Measurements from ENCODE around the gene RMND5A. TPM values are rescaled to one million over a fixed set of nuclear protein-coding genes. Genes with fewer than 3 reads are reported as not detected.

RMND5A gene
- total RNA-seq, 1 experiment from 2014 or later, result 41.0 TPM

DNA sequence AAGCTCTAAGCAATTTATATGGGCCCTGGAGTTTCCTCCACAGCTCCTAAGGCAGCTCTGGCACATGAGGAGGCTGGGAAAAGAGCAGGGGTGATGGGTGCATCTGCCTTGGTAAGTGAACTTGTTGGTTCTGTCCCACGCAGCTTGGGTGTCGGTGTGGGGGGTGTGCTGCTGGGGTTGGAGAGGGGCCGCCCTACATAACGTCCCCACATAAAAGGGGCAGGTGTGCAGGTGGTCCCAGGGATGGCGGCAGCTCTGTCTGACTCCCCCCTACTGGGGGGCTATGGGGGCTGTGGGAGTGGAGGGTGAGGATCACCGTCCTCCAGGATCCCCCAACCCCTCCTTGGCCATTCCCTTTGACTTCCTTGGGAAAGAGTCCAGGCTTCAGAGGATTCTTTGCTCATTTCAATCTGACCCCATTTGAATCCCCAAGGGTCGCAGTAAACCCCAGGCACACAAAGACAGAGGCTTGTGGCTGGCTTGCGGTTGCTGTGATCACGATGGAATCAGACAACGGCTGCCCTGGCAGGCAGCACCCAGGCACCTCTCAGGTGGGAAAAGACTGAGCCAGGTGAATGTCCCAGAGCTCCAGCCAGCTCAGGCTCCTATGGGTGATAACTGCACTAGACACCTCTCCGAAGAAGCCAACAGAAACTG, 105.1 kb downstream of the RMND5A start:
- no peaks in the 10 kb centered on the region for H3K36me3 Mint-ChIP-seq (ENCODE audit: insufficient read depth, unreplicated experiment)
- H3K27me3 Mint-ChIP-seq (ENCODE audit: insufficient read depth, unreplicated experiment), result no peaks in the 10 kb centered on the region
- no TSS peak for BruUV-seq (replicated peaks)
- peaks cover 5% of the 10 kb centered on the region for H3K4me1 Mint-ChIP-seq (ENCODE audit: insufficient read depth, unreplicated experiment)
- H3K27ac Mint-ChIP-seq (ENCODE audit: low read depth, unreplicated experiment), result no peak overlapping the region
- TF ChIP-seq, protein P1, sequence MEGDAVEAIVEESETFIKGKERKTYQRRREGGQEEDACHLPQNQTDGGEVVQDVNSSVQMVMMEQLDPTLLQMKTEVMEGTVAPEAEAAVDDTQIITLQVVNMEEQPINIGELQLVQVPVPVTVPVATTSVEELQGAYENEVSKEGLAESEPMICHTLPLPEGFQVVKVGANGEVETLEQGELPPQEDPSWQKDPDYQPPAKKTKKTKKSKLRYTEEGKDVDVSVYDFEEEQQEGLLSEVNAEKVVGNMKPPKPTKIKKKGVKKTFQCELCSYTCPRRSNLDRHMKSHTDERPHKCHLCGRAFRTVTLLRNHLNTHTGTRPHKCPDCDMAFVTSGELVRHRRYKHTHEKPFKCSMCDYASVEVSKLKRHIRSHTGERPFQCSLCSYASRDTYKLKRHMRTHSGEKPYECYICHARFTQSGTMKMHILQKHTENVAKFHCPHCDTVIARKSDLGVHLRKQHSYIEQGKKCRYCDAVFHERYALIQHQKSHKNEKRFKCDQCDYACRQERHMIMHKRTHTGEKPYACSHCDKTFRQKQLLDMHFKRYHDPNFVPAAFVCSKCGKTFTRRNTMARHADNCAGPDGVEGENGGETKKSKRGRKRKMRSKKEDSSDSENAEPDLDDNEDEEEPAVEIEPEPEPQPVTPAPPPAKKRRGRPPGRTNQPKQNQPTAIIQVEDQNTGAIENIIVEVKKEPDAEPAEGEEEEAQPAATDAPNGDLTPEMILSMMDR (IDR thresholded peaks at IDR 0.05; ENCODE audit: unreplicated experiment), result no peak
- H3K4me3 Mint-ChIP-seq (ENCODE audit: unreplicated experiment), result no peak overlapping the region
- ChIA-PET POLR2A (no interaction called here), CTCF (interaction anchor here (2.4 kb wide), 1 partner anchor 18 kb away, joined by 9 read pairs; no protein-coding TSS in a partner anchor)
- H3K9me3 Mint-ChIP-seq (ENCODE audit: unreplicated experiment), result no peaks in the 10 kb centered on the region
- DNase-seq (ENCODE audit: unreplicated experiment), result no peak
- intact Hi-C loops (cut with micrococcal nuclease), result no loop called here

DNA sequence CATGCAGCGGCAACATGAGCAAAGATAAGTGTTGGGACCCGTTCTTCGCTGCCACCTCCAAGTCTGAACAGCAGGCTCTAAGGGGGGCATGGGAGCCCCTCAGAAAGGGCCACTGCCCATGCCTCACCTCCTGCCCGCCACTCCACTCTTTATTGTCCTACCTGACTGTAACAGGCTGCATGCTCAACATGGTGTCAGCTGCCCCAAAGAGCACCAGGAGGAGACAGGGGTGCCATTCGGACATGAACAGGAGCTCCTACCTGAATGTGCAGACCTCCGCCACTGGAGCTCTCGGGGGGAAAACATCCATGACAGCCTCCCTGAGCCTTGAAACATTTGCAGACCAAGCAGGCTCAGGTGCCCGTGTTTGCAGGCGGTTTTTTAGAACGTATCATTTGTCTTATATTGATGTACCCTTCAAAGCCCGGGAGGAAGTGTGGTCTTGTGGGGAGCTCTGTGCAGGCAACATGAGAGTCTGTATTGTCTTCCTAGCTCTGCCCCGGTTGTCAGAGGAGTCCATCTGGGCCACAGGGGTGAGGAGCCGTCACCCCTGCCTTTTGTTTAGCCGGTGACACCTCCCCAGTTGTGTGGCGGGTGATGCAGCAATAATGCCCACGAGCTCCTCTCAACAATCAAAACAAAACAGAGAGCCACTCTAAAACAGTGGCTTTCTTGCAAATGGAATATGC, 105.7 kb downstream of the RMND5A start:
- no peaks in the 10 kb centered on the region for H3K9me3 Mint-ChIP-seq (ENCODE audit: unreplicated experiment)
- BruUV-seq (replicated peaks), result no TSS peak
- no peak overlapping the region for H3K27ac Mint-ChIP-seq (ENCODE audit: low read depth, unreplicated experiment)
- no peaks in the 10 kb centered on the region for H3K27me3 Mint-ChIP-seq (ENCODE audit: insufficient read depth, unreplicated experiment)
- H3K4me3 Mint-ChIP-seq (ENCODE audit: unreplicated experiment), result no peak overlapping the region
- peaks cover 5% of the 10 kb centered on the region for H3K4me1 Mint-ChIP-seq (ENCODE audit: insufficient read depth, unreplicated experiment)
- ChIA-PET POLR2A (no interaction called here), CTCF (interaction anchor here (2.4 kb wide), 1 partner anchor 18 kb away, joined by 9 read pairs; no protein-coding TSS in a partner anchor)
- no peak for DNase-seq (ENCODE audit: unreplicated experiment)
- intact Hi-C loops (cut with micrococcal nuclease), result no loop called here
- no peaks in the 10 kb centered on the region for H3K36me3 Mint-ChIP-seq (ENCODE audit: insufficient read depth, unreplicated experiment)
- TF ChIP-seq, protein P1 (IDR thresholded peaks at IDR 0.05; ENCODE audit: unreplicated experiment), result no peak

DNA sequence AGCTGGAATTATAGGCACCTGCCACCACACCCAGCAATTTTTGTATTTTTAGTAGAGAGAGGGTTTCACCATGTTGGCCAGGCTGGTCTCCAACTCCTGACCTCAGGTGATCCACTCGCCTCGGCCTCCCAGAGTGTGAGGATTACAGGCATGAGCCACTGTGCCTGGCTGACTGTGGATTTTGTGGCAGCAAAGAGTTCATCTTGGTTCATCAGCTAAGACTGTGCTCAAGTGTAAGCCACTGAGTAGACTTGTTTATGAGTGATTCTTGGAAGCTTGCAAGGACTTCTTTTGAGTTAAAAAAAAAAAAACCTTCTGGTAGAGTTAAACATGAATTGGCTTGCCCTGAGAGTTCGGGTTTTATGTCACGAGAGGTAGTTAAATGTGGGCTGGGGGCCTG, 106.9 kb downstream of the RMND5A start:
- Mint-ChIP-seq H3K36me3 (ENCODE audit: insufficient read depth, unreplicated experiment) (no peaks in the 10 kb centered on the region), H3K4me1 (ENCODE audit: insufficient read depth, unreplicated experiment) (peaks cover under 1% of the 10 kb centered on the region), H3K27ac (ENCODE audit: low read depth, unreplicated experiment) (no peak overlapping the region), H3K9me3 (ENCODE audit: unreplicated experiment) (no peaks in the 10 kb centered on the region), H3K27me3 (ENCODE audit: insufficient read depth, unreplicated experiment) (no peaks in the 10 kb centered on the region), H3K4me3 (ENCODE audit: unreplicated experiment) (no peak overlapping the region)
- intact Hi-C loops (cut with micrococcal nuclease), result no loop called here
- CTCF ChIA-PET, result no interaction called here
- POLR2A ChIA-PET, result no interaction called here
- DNase-seq (ENCODE audit: unreplicated experiment), result no peak
- BruUV-seq (replicated peaks), result no TSS peak
- TF ChIP-seq, protein P1 (IDR thresholded peaks at IDR 0.05; ENCODE audit: unreplicated experiment), result no peak

Other genes starting within 250 kb of the RMND5A start
- gene CHMP3, start 156.8 kb upstream of the RMND5A start, total RNA-seq (2022), result 123 and 131 TPM in 2 replicates
- 12.4 and 18.4 TPM in 2 replicates for gene RNF103, start 96.4 kb upstream of the RMND5A start, total RNA-seq (2022)
- gene CD8A, start 70.6 kb downstream of the RMND5A start, total RNA-seq (2022), result not detected in 2 replicates
- not detected in 2 replicates for gene CD8B, start 141.6 kb downstream of the RMND5A start, total RNA-seq (2022)
- gene RGPD1, start 221.8 kb downstream of the RMND5A start, total RNA-seq (2022), result 0.12 and 0.23 TPM in 2 replicates